Measurements from ENCODE around the gene JUN.

GRCh38 chr1:58802640-58803399 lies 19.0 kb upstream of the JUN start:
- TF ChIP-seq, protein P1, sequence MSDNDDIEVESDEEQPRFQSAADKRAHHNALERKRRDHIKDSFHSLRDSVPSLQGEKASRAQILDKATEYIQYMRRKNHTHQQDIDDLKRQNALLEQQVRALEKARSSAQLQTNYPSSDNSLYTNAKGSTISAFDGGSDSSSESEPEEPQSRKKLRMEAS (IDR thresholded peaks at IDR 0.05; ENCODE audit: insufficient read depth, insufficient read length), result no peak
- TF ChIP-seq CTCF (IDR thresholded peaks at IDR 0.05; ENCODE audit: extremely low read depth in 1 of 2, insufficient read depth in 1 of 2, low read depth in 1 of 2, low read length in 2 of 2), result no peak
- TF ChIP-seq POLR2AphosphoS5 (IDR thresholded peaks at IDR 0.05; ENCODE audit: insufficient read depth, low read depth, low read length), result no peak

All from endothelial cell of umbilical vein (primary cell).